ENCODE data around the gene IGFBP3. TPM values are rescaled to one million over a fixed set of nuclear protein-coding genes. Genes with fewer than 3 reads are reported as not detected.
"Not testable (repeated sequence)": the region's sequence is repeated elsewhere in the genome, so short reads cannot be mapped to it uniquely, and the experiment has no call there.

IGFBP3 gene
- total RNA-seq, 2 donors from 2014 or later: 122 to 251 TPM

DNA sequence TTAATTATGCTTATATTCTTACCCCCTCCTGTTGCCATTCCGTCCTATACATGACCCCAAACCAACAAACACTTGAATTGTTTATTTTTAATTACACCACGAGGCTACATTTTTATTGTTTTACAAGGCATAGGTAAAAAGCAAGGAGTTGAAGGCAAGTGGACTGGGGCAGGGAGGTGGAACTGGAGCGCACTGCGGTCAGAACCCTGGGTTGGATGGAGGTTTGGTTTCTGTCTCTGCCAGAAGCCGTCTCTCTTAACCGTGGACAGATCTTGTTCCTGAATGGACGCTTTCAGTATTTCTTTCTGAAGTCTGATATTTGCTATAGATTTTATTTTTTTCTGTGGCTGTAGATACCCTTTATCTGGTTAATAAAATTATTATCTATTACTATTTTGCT lies 19.9 kb upstream of the IGFBP3 start:
- no peak for TF ChIP-seq CTCF (IDR thresholded peaks at IDR 0.05)
- no peak for DNase-seq (ENCODE audit: low spot score)

GRCh38 chr7:45940237-45940781 lies 19.2 kb upstream of the IGFBP3 start:
- not testable (repeated sequence) for H3K4me1 ChIP-seq; H3K4me3 ChIP-seq; H3K36me3 ChIP-seq; DNase-seq (ENCODE audit: low spot score); H3K27me3 ChIP-seq; H3K9me3 ChIP-seq; H3K27ac ChIP-seq

More for the DNA sequence above, 19.9 kb upstream of the IGFBP3 start:
- no peaks in the 10 kb centered on the region for H3K9me3 ChIP-seq
- no peaks in the 10 kb centered on the region for H3K27me3 ChIP-seq
- H3K27ac ChIP-seq: no peak overlapping the region
- H3K4me1 ChIP-seq: no peaks in the 10 kb centered on the region
- no peak overlapping the region for H3K4me3 ChIP-seq
- no peaks in the 10 kb centered on the region for H3K36me3 ChIP-seq

- H3K27ac ChIP-seq: no peak overlapping the region
- no peak overlapping the region for H3K4me3 ChIP-seq
- H3K4me1 ChIP-seq: no peaks in the 10 kb centered on the region
- DNase-seq (ENCODE audit: low spot score): no peak
- no peak for TF ChIP-seq CTCF (IDR thresholded peaks at IDR 0.05)
- H3K36me3 ChIP-seq: no peaks in the 10 kb centered on the region
- H3K27me3 ChIP-seq: no peaks in the 10 kb centered on the region
- no peaks in the 10 kb centered on the region for H3K9me3 ChIP-seq
Measured at GRCh38 chr7:45939574-45939973, 18.5 kb upstream of the IGFBP3 start.

DNA sequence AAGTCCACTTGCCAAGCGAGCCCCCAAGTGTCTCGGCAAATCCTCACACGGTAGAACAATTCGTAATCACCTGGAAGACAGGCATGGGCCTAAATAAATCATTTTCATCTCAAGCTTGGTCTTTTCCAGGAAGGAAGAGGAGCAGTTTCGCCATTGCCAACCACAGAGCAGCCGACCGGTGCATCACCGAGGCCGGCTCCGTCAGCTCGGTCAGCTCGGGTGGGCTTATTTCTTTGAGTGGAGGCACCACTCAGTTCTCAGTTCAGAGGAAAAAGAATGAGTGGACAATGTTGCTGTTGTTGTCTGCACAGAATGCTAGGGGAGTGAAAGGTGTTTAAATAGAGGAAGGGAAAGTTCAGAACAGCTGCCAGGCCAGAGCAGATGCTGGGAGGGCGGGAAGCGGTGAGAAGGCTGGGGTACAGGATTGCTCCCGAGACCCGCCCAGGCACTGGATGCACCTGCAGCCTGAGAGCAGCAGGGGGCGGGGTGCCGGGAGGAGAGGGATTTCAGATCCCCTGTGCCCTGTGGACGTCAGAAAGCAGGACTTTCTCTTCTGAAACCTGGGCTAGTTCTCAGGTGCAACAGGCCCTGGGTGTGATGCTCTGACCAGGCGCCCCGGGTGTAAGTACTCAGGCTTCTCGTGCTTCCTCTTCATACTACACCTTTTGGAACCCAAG lies 17.7 kb upstream of the IGFBP3 start:
- TF ChIP-seq CTCF (IDR thresholded peaks at IDR 0.05): no peak
- H3K27ac ChIP-seq: no peak overlapping the region
- DNase-seq (ENCODE audit: low spot score): no peak
- no peaks in the 10 kb centered on the region for H3K9me3 ChIP-seq
- no peaks in the 10 kb centered on the region for H3K36me3 ChIP-seq
- H3K4me1 ChIP-seq: no peaks in the 10 kb centered on the region
- H3K4me3 ChIP-seq: no peak overlapping the region
- H3K27me3 ChIP-seq: no peaks in the 10 kb centered on the region

GRCh38 chr7:45937862-45938261 lies 16.8 kb upstream of the IGFBP3 start:
- no peaks in the 10 kb centered on the region for H3K36me3 ChIP-seq
- H3K27ac ChIP-seq: no peak overlapping the region
- no peaks in the 10 kb centered on the region for H3K9me3 ChIP-seq
- H3K27me3 ChIP-seq: no peaks in the 10 kb centered on the region
- H3K4me3 ChIP-seq: no peak overlapping the region
- no peaks in the 10 kb centered on the region for H3K4me1 ChIP-seq
- DNase-seq (ENCODE audit: low spot score): no peak
- no peak for TF ChIP-seq CTCF (IDR thresholded peaks at IDR 0.05)

- no peak for DNase-seq (ENCODE audit: low spot score)
- no peaks in the 10 kb centered on the region for H3K36me3 ChIP-seq
Measured at GRCh38 chr7:45937301-45937700, 16.2 kb upstream of the IGFBP3 start.

More at GRCh38 chr7:45937301-45937700, 16.2 kb upstream of the IGFBP3 start:
- Histone ChIP-seq H3K9me3 (no peaks in the 10 kb centered on the region), H3K4me3 (no peak overlapping the region), H3K27me3 (no peaks in the 10 kb centered on the region), H3K27ac (no peak overlapping the region), H3K4me1 (no peaks in the 10 kb centered on the region)
- TF ChIP-seq CTCF (IDR thresholded peaks at IDR 0.05): no peak

All from right atrium auricular region (tissue), 2 donors.